ENCODE measurements around the gene CELSR1. TPM values are rescaled to one million over a fixed set of nuclear protein-coding genes. Genes with fewer than 3 reads are reported as not detected.

CELSR1 gene
- total and polyA plus RNA-seq, 2 donors (not counting 1 experiment from before 2014, with no cell fraction given): 0.07 to 1.8 TPM

DNA sequence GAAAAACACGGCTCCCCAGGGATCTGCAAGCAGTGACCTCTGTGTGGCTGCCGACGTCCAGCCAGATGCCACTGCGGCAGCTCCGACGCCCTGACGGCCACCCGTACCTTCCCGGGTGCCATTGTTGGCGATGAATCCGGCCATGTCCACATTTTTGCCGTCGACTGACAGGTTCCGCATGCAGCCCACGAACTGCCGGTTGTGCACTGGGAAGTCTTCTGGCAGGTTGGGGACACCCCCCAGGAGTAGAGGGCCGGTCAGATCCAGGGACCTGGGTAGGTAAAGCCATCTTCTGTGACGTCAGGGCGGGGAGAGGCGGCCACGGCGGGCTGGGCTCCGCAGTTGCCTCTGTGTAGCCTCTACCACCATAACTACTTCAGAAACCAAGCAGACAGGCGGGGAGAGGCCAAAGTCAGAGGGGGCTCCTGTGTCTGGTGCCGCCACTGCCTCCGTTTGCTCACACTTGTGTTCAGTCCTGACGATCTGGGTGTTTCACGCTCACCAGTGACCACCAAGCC lies 127.1 kb downstream of the CELSR1 start:
- no peaks in the 10 kb centered on the region for H3K4me1 ChIP-seq (ENCODE audit: control insufficient read depth, extremely low read depth, insufficient read depth, low read length)
- DNase-seq (ENCODE audit: low read depth in 2 of 2): no peak
- H3K4me2 ChIP-seq (ENCODE audit: extremely low read depth, insufficient read depth, low read length): no peak overlapping the region
- H3K27me3 ChIP-seq (ENCODE audit: control insufficient read depth, insufficient read depth, low read length): no peaks in the 10 kb centered on the region
- no peak overlapping the region for H2AFZ ChIP-seq (ENCODE audit: low read length)
- H3K9ac ChIP-seq (ENCODE audit: insufficient read depth, low read length): no peak overlapping the region
- H3K4me3 ChIP-seq (replicated peaks in 1 of 4; ENCODE audit: control extremely low read depth in 1 of 4, insufficient read depth in 1 of 4, low read depth in 3 of 4, low read length in 4 of 4): no peak overlapping the region
- no peak overlapping the region for H3K27ac ChIP-seq (ENCODE audit: insufficient read depth, low read length)
- no peaks in the 10 kb centered on the region for H3K36me3 ChIP-seq (ENCODE audit: control insufficient read depth, insufficient read depth, low read length)
- TF ChIP-seq, protein P1, sequence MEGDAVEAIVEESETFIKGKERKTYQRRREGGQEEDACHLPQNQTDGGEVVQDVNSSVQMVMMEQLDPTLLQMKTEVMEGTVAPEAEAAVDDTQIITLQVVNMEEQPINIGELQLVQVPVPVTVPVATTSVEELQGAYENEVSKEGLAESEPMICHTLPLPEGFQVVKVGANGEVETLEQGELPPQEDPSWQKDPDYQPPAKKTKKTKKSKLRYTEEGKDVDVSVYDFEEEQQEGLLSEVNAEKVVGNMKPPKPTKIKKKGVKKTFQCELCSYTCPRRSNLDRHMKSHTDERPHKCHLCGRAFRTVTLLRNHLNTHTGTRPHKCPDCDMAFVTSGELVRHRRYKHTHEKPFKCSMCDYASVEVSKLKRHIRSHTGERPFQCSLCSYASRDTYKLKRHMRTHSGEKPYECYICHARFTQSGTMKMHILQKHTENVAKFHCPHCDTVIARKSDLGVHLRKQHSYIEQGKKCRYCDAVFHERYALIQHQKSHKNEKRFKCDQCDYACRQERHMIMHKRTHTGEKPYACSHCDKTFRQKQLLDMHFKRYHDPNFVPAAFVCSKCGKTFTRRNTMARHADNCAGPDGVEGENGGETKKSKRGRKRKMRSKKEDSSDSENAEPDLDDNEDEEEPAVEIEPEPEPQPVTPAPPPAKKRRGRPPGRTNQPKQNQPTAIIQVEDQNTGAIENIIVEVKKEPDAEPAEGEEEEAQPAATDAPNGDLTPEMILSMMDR (conservative IDR thresholded peaks at IDR 0.05 in 1 of 2, IDR thresholded peaks at IDR 0.05 in 1 of 2; ENCODE audit: low read depth in 1 of 2, low read length in 2 of 2): no peak
- no peak for TF ChIP-seq EZH2 (IDR thresholded peaks at IDR 0.05; ENCODE audit: low read length, missing control alignments)
- H3K9me3 ChIP-seq (ENCODE audit: control insufficient read depth, insufficient read depth, low read depth, low read length): no peaks in the 10 kb centered on the region
- H4K20me1 ChIP-seq (ENCODE audit: control insufficient read depth, extremely low read depth, insufficient read depth, low read length): no peaks in the 10 kb centered on the region
- H3K79me2 ChIP-seq (ENCODE audit: control insufficient read depth, insufficient read depth, low read length): no peaks in the 10 kb centered on the region

DNA sequence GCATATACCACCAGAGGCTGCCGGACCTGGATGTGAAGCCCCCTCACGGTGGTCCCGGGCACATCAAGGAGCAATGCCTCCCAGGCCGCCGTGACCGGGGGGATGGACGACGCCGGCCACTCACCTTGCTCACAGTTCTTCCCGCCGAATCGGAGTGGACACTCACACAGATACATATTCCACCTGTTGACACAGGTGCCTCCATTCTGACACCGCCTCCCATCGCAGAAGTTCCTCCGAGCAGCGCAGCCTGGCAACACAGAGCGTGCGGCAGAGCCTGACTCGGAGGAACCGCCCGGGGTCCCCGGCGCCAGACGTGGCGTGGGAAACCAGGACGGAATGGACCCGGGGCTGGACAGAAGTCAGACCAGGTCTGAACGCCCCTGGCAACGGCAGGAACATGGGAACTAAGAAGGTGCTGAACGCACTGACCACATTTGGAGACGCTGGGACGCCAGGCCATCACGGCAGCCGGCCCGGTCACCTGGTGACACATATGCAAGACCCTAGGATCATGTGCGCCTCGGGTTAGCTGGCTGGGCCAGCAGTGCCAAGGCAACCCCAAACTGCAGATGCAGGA lies 127.7 kb downstream of the CELSR1 start:
- no peak for DNase-seq (ENCODE audit: low read depth in 2 of 2)
- Histone ChIP-seq H4K20me1 (ENCODE audit: control insufficient read depth, extremely low read depth, insufficient read depth, low read length) (no peaks in the 10 kb centered on the region), H3K9me3 (ENCODE audit: control insufficient read depth, insufficient read depth, low read depth, low read length) (no peaks in the 10 kb centered on the region), H3K79me2 (ENCODE audit: control insufficient read depth, insufficient read depth, low read length) (no peaks in the 10 kb centered on the region), H2AFZ (ENCODE audit: low read length) (no peak overlapping the region), H3K36me3 (ENCODE audit: control insufficient read depth, insufficient read depth, low read length) (no peaks in the 10 kb centered on the region), H3K4me1 (ENCODE audit: control insufficient read depth, extremely low read depth, insufficient read depth, low read length) (no peaks in the 10 kb centered on the region), H3K4me3 (replicated peaks in 1 of 4; ENCODE audit: control extremely low read depth in 1 of 4, insufficient read depth in 1 of 4, low read depth in 3 of 4, low read length in 4 of 4) (no peak overlapping the region), H3K9ac (ENCODE audit: insufficient read depth, low read length) (no peak overlapping the region), H3K4me2 (ENCODE audit: extremely low read depth, insufficient read depth, low read length) (no peak overlapping the region), H3K27ac (ENCODE audit: insufficient read depth, low read length) (no peak overlapping the region), H3K27me3 (ENCODE audit: control insufficient read depth, insufficient read depth, low read length) (no peaks in the 10 kb centered on the region)
- TF ChIP-seq EZH2 (IDR thresholded peaks at IDR 0.05; ENCODE audit: low read length, missing control alignments): no peak
- TF ChIP-seq, protein P1 (conservative IDR thresholded peaks at IDR 0.05 in 1 of 2, IDR thresholded peaks at IDR 0.05 in 1 of 2; ENCODE audit: low read depth in 1 of 2, low read length in 2 of 2): no peak

DNA sequence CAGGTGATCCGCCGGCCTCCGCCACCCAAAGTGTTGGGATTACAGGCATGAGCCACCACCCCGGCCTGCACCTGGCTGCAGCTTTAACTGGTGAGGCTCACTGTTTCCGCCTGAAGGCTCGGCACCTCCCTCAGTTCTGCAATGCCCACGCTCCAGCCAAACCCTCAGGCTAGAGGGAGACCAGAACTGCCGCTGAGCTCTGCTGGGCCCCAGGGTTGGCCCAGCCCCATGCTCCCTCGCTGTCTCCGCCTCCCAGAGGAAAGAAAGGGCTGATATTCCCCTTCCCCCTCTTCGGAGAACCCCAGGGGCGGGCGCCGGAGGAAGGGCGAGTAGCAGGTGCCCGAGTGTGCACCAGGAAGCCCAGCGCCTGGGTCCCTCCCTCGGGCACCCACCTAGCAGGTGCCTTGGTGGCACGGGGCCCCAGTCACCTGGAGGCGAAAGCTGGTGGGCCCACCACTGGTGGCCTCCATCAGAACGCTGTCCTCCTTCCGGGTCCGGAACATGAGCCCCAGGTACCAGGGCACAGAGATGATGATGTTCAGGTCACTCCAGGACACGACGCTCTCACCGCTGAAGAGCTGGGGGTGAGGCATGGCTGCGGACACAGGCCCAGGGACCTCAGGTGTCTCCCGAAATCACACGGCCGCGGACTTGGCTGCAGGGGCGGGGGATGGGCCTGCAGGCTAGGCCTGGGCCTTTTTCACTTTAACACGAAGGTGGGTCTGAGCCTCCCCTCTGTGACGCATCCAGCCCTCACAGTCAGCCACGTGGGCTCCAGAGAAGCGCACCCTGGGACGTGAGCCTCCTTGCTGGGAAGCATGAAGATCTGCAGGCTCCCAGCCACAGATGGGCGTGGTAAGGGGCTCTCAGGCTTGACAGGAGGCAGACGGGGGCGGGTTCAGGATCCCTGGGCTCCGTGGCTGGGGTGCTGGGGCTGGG lies 128.6 kb downstream of the CELSR1 start:
- H3K36me3 ChIP-seq (ENCODE audit: control insufficient read depth, insufficient read depth, low read length): no peaks in the 10 kb centered on the region
- H2AFZ ChIP-seq (ENCODE audit: low read length): no peak overlapping the region
- no peaks in the 10 kb centered on the region for H3K27me3 ChIP-seq (ENCODE audit: control insufficient read depth, insufficient read depth, low read length)
- H4K20me1 ChIP-seq (ENCODE audit: control insufficient read depth, extremely low read depth, insufficient read depth, low read length): no peaks in the 10 kb centered on the region
- no peak overlapping the region for H3K9ac ChIP-seq (ENCODE audit: insufficient read depth, low read length)
- DNase-seq (ENCODE audit: low read depth in 2 of 2): no peak
- TF ChIP-seq, protein P1 (conservative IDR thresholded peaks at IDR 0.05 in 1 of 2, IDR thresholded peaks at IDR 0.05 in 1 of 2; ENCODE audit: low read depth in 1 of 2, low read length in 2 of 2): no peak
- TF ChIP-seq EZH2 (IDR thresholded peaks at IDR 0.05; ENCODE audit: low read length, missing control alignments): no peak
- no peaks in the 10 kb centered on the region for H3K4me1 ChIP-seq (ENCODE audit: control insufficient read depth, extremely low read depth, insufficient read depth, low read length)
- H3K79me2 ChIP-seq (ENCODE audit: control insufficient read depth, insufficient read depth, low read length): no peaks in the 10 kb centered on the region
- H3K27ac ChIP-seq (ENCODE audit: insufficient read depth, low read length): no peak overlapping the region
- no peak overlapping the region for H3K4me3 ChIP-seq (replicated peaks in 1 of 4; ENCODE audit: control extremely low read depth in 1 of 4, insufficient read depth in 1 of 4, low read depth in 3 of 4, low read length in 4 of 4)
- no peaks in the 10 kb centered on the region for H3K9me3 ChIP-seq (ENCODE audit: control insufficient read depth, insufficient read depth, low read depth, low read length)
- no peak overlapping the region for H3K4me2 ChIP-seq (ENCODE audit: extremely low read depth, insufficient read depth, low read length)
